ENCODE results near the gene OPTC. TPM values are rescaled to one million over a fixed set of nuclear protein-coding genes. Genes with fewer than 3 reads are reported as not detected.

Gene OPTC
- total RNA-seq, 1 experiment from 2014 or later = not detected

GRCh38 chr1:203492082-203492747, 1.7 kb upstream of the OPTC start:
- Histone ChIP-seq H3K4me3 (replicated peaks in 1 of 2; ENCODE audit: low read depth in 1 of 2, low read length in 2 of 2) (no peak overlapping the region), H3K4me1 (ENCODE audit: control insufficient read depth in 1 of 2, insufficient read depth in 2 of 2, low read length in 2 of 2) (peaks cover 4 to 9% of the 10 kb centered on the region in 2 experiments; a peak in 2 of 4 replicates), H3K27me3 (ENCODE audit: insufficient read depth, low read length) (no peaks in the 10 kb centered on the region), H4K20me1 (ENCODE audit: insufficient read depth) (no peaks in the 10 kb centered on the region), H3K36me3 (ENCODE audit: control insufficient read depth in 1 of 2, insufficient read depth in 2 of 2, low read length in 2 of 2) (no peaks in the 10 kb centered on the region), H3K27ac (ENCODE audit: low read depth, low read length) (no peak overlapping the region), H3K9me3 (ENCODE audit: control insufficient read depth in 1 of 2, insufficient read depth in 1 of 2, low read depth in 1 of 2, low read length in 2 of 2) (no peaks in the 10 kb centered on the region), H3K4me2 (ENCODE audit: low read length) (no peak overlapping the region), H3K9me2 (ENCODE audit: insufficient read depth) (no peaks in the 10 kb centered on the region), H3K9ac (ENCODE audit: low read length) (no peak overlapping the region), H3K79me2 (ENCODE audit: insufficient read depth, low read length) (no peaks in the 10 kb centered on the region), H2AFZ (ENCODE audit: low read depth, low read length, poor library complexity, severe bottlenecking) (no peak overlapping the region)
- ChIA-PET RAD21 (ENCODE audit: low non-redundant PET in 1 of 2, low total read pairs in 2 of 2, uncharacterized antibody in 2 of 2, unreplicated experiment in 2 of 2) (no interaction called here), POLR2A (no interaction called here), CTCF (interaction anchor here (3.1 kb wide), 1 partner anchor 12 kb away, joined by 9 read pairs; no protein-coding TSS in a partner anchor)
- ATAC-seq (no peak), DNase-seq (ENCODE audit: low read depth, low spot score) (no peak)
- no TSS peak for BruUV-seq (replicated peaks)
- intact Hi-C loops (cut with micrococcal nuclease) = no loop called here
- TF ChIP-seq ZBTB33 (IDR thresholded peaks at IDR 0.05; ENCODE audit: extremely low read depth, insufficient replicate concordance, low read length) (no peak), EZH2phosphoT487 (IDR thresholded peaks at IDR 0.05; ENCODE audit: borderline replicate concordance) (no peak), YY1 (IDR thresholded peaks at IDR 0.05; ENCODE audit: extremely low read depth, insufficient replicate concordance, low read depth, low read length) (no peak), EGR1 (IDR thresholded peaks at IDR 0.05; ENCODE audit: low read depth) (no peak), ELF1 (IDR thresholded peaks at IDR 0.05; ENCODE audit: borderline replicate concordance, low read depth) (no peak), SRF (IDR thresholded peaks at IDR 0.05; ENCODE audit: low read depth) (no peak), TCF7L2 (IDR thresholded peaks at IDR 0.05; ENCODE audit: borderline replicate concordance, extremely low read depth, insufficient read depth, insufficient read length) (no peak), POLR2A (IDR thresholded peaks at IDR 0.05; ENCODE audit: borderline replicate concordance, extremely low read depth, insufficient read depth, insufficient read length) (no peak), SIN3A (IDR thresholded peaks at IDR 0.05; ENCODE audit: low read depth) (no peak), ZNF274 (IDR thresholded peaks at IDR 0.05; ENCODE audit: low read depth, low read length) (no peak), CEBPB (IDR thresholded peaks at IDR 0.05; ENCODE audit: low read depth) (no peak), JUND (IDR thresholded peaks at IDR 0.05) (no peak), POLR2AphosphoS5 (IDR thresholded peaks at IDR 0.05; ENCODE audit: low read depth, low read length) (no peak), RAD21 (IDR thresholded peaks at IDR 0.05; ENCODE audit: low read depth) (no peak), CBX3 (IDR thresholded peaks at IDR 0.05; ENCODE audit: low read depth) (no peak), ATF3 (IDR thresholded peaks at IDR 0.05) (no peak), EZH2 (IDR thresholded peaks at IDR 0.05) (no peak), CTCF (IDR thresholded peaks at IDR 0.05 in 2 of 3, conservative IDR thresholded peaks at IDR 0.05 in 1 of 3; ENCODE audit: borderline replicate concordance in 1 of 3, insufficient read depth in 1 of 3, low read depth in 2 of 3, low read length in 2 of 3) (no peak)
